NOMO-1 (cell line): ENCODE results near the gene TNNT2.
A peak's percentile ranks its signal among the peaks of the same experiment; 100 is the strongest.

Experiments
- DNase-seq, 2 experiments: peaks; one replicate each; lab custom pipeline; 2025; ENCODE audit not compliant: unreplicated experiment in 2 of 2; lab: John Stamatoyannopoulos, UW

Gene TNNT2

DNA sequence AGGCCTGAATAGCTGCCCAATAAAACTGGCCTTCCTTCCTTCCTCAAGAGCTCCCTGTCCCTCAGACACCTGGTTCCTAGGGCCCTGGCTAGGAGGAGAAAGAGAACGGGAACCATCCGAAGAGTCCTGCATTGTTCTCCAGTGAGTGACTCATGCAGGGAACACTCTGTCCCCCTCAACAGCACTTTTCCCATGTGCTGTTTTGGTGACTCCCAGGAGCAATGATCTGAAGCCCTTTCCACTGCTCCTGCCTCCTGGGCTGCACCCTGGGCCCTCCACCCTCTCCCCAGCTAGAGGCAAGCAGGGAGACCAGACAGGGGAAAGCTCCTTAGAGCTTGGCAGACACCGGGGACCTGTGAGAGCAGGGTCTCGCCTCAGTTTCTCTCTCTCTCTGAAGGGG is 18.9 kb downstream of the TNNT2 start:
- DNase-seq = no peak

DNA sequence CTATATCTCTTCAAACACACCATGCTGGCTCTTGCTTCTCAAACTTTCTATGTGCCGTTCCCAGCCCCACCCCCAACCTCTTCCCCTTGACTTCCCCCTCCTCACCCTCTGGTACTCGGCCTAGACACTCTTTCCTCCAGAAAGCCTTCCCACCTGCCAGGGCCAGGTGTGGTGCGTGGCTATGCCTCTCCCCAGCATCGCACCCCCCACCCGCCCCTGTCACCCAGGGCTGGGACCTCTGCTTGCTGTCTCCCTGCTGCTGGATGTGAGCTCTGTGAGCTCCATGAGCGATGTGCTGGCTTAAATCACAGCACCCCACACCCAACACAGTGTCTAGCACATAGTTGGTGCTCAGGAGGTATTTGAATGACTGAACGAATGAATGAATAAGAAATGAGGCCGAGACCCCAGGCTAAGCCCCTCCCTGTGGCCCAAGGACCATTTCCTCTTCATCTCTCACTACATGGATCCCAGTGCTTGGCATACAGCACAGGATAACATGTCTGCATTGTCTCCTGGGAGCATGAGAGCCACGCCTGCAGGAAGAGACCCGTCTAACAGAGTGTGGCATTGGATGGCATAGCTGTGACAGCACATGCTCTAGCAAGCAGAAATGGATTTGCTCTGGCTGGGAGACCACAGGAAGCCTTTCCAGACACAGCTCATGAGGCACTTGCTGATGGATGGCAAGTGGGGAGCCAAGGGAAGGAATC is 19.7 kb downstream of the TNNT2 start:
- DNase-seq = no peak

DNA sequence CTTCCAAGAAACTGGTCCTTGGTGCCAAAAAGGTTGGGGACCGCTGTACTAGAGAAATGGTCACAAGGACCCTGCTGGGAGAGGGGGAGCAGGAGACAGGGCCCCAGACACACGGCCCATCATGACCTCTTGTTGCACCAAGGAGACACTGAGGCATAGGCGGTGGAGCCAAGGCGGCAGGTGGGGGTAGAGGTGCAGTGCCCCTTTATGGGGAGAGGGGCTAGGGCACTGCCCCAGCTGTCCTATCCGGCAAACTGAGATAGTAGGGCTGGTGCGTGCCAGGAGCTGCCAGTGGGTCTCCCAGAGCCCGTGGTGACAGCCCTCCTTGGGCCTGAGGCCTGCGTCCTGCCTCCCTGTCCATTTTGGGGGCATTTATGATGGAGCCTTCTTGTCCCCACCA is 20.3 kb downstream of the TNNT2 start:
- DNase-seq = no peak

DNA sequence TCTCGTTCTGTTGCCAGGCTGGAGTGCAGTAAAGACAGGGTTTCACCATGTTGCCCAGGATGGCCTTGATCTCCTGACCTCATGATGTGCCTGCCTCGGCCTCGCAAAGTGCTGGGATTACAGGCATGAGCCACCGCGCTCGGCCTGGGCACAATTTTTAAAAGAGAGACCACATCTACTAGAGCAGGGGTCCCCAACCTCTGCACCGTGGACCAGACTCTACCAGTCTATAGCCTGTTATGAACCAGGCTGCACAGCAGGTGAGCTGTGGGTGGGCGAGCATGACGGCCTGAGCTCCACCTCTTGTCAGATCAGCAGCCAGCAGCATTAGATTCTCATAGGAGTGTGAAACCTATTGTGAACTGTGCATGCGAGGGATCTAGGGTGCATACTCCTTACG is 20.8 kb downstream of the TNNT2 start:
- no peak for DNase-seq

DNA sequence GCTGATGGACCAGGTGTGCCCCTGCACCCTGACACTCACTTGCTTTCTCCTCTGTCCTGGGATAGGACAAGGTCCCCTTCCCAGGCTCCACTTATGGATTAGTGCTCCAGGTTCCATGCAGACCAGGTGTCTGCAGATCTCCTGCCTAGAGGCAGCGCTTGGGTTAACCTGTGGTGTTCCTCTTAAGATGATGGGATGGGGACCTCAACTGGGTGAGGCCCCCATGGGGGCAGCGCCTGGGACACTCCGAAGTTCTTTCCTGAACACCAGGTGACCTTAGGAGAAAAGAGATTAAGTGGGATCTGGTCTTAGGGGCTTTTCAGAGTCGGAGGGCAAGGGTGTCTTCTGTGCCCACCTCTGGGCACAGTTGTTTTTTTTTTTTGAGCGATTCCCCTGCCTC is 21.2 kb downstream of the TNNT2 start:
- DNase-seq = no peak

DNA sequence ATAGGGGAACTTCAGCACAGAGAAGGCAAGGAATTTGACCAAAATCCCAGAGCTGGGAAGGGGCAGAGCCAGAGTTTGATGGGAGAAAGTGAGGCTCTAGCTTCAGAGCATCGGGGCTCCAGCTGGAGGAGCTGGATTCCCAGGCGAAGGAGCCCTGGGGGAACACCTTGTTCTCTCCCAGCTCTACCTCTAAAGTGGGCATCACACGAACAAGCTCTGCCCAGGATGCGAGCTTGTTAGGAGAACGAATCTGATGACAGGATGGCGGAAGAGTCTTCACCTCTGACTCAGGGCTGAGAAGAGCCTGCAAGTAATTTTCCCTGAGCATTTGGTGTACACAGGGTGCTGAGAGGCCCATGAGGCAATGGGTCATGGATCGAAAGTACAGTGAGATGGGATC is 22.0 kb downstream of the TNNT2 start:
- no peak for DNase-seq

DNA sequence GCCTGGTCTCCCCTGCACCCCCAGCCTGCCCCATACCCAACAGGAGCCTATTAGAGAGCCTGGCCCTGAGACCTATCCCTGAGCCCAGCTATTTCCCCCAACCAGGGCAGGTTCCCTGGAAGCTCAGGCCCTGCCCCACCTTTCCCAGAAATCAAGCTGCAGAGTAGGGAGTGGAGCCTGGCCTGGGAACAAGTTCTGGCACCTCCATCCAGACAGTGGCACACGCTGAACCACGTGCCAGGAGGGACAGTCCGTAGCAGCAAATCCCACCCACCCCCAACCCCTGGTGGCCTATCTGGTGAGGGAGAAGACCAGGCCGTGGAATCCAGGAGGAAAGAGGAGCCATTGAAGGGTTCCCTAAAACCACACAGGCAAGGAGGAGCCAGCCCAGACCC is 22.6 kb downstream of the TNNT2 start:
- DNase-seq = no peak

DNA sequence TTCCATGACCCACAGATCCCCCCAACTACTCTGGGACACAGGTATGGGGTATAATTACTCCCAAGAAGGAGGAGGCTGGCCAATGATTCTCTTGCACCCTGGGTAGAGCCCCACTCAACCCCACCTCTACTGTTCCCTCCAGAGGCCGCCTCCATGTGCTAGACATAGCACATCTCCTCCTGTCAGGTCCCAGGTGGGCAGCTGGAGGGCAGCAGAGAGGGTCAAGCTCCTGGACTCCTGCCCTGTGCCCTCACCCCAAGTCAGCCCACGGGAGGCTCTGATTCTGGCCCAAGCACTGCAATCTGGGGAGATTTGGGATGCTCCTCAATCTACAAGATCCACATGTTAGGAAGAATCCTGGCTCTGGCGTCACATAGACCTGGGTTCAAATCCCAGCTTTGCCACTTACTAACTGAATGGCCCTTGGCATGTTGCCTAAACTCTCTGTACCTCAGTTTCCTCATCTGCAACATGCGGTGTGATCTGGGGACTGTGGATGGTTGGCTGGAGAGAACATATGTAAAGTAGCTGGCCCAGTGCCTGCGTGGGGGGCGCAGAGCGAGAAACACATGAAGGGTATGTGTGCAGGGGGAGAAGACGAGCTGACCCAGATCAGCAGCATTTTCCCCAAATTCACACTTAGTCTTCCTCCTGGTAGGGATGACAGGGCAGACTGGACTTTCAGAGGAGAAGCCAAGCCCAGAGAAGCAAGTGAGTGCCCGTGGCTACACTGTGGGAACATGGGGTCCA is 23.2 kb downstream of the TNNT2 start:
- DNase-seq = no peak

DNA sequence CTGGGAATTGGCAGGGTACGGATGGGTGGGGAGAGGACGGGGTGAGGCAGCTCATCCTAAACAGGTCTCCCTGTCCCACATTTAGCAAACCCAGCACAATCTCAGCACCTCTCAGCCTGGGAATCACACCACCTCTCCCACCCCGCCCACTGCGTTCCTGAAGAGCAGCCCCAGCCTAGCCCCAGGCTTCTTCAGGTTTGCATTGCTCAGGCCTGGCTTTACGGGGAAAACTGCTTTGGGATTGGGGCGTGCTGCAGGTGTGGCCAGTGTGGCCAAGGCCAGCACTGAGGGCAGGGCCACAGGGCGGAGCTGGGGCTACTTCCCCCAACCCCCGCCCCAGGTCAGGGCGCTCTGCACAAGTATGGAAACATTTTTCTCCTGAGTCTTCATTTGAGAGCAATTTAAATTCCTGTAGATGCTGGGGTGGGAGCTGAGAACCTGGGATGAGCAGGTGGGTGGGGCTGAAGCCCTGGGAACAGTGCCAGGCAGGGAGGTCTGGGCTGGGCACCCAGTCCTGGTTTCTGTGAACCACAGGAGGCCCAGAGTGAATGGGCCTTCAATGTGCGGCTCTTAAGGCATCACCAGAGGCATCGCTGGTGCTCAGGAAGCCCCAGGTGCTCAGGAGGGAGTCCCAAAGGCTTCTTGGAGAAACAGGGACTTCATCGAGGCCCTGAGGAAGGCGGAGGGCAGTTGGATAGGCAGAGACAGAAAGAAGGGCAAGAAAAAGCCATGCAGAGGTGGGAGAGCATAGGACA is 24.1 kb downstream of the TNNT2 start:
- DNase-seq = no peak

DNA sequence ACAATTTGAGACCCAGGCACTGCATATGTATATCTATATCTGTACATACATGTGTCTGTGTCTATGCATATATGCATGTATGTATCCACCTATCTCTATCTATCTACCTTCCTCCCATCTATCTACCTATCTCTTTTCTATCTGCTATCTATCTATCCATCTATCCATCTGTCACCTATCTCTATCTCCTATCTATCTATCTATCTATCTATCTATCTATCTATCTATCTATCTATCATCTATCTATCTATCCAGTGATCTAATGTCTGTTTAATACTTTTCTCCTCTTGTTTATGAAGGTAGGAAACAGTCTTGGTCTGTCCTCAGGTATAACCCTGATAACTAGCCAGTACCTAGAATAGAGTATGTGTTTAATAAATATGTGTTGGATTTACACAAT is 25.9 kb downstream of the TNNT2 start:
- DNase-seq = no peak

DNA sequence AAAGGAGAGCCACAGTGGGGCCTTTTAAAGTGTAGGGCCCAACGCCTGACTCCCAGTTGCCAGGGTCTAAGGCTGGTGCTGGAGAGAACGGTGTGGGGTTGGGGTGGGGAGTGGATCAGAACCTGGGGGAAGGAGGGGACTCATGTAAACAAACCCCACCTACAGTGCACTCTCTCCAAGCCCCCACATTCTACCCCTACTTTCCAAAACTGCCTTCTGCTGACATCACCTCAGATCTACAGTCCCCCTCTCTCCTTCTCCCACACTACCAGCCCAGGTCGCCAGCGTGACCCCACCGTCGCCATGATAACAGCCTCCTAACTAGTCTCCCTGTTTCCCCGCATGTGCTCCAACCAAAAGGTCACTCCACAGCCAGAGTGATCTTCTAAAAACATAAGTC is 26.6 kb downstream of the TNNT2 start:
- no peak for DNase-seq

DNA sequence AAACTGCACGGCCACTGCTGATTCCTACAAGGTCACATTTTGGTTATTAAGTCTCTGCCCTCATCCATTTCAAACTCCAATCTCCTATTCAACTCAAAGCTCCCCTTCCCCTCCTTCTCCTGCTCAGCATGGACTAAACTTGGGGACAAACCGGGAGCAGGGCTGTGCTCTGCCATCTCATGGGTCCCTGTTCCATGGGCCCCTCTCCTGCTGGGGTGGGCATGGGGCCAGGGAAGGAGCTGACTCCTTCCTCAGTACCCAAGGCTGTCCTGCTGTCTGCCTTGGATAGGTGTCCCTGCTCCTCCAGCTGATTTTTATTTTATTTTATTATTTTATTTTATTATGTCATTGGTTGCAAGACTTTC is 27.1 kb downstream of the TNNT2 start:
- no peak for DNase-seq

DNA sequence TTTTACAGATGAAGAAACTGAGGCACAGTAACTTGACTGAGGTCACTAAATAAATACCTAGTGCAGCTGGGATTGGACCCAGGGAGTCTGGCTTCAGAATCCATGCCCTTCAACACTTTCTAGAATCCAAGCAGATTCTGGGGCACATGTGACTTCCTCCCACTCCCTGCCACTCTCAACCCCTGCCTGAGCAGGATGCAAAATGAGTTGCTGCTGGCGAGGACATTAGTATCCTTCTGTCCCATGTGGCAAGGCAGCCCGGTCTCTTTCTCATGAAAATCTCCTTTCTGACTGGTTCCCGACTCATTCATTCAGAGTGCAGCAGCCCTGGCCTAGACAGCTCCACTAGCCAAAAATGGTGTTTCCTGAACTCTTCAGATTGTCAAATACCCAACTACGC is 28.4 kb downstream of the TNNT2 start:
- no peak for DNase-seq

DNA sequence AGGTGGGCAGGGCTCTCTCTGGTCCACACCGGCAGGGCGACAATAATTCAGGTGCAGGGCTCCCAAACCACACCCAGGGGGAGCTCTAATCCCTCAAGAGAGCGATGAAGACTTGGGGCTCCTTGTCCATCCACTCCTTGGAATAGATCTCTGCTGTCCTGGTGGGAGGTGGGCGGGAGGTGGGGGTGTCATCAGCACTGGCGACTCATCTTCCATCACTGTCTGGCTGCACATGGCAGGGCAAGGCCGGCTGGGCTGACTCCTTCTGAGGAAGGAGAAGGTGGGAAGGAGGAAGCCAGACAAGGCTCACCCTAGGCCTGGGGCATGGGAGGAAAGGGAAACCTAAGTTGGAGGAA is 29.3 kb downstream of the TNNT2 start:
- peak in 1 of 2 experiments; percentile 20 for DNase-seq

DNA sequence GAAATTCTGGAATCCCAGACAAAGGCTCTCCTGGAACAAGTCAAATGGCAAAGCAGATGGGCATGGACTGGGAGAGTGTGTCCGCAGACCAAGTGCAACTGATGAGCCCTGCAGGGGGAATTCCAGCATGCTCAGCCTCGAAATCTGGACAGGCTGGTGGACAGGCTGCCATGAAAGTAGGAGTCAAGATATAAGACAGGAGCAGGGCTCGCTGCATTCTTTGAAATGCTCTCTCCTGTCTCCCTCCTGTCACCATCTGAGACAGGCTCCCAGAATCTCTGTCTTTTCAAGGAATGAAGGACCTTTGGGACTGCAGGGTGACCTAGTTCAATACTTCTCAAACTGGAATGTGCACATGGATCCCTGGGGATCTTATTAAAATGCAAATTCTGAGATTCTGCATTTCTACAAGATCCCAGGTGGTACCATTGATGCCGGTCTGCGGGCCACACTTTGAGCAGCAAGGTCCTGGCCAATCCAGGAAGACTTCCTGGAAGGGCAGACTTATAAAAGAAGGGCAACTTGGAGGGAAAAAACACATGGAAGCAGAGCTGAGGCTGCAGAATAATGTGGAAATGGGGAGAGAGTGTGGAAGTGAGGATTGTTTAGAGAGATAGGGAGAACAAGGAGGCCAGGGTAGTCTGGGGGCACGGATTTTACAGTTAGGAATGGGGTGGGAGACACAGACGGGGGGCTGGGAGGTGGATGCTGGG is 29.8 kb downstream of the TNNT2 start:
- no peak for DNase-seq

DNA sequence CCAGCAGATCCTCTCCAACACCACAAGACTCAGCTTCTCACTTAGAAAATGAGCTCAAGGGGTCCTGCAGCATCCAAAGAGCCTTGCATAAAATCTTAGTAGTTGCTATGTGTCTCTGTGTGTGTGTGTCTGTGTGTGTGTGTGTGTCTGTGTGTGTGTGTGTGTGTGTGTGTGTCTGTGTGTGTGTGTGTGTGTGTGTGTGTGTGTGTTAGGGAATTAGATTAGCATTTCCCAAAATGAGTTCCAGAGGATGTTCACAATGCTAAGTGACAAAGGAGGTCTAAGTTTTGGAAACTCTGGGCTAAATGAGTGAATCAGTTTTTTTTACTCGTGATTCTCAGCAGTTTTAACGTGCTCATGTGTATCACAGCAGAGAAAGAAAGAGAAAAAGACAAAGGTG is 30.5 kb downstream of the TNNT2 start:
- no peak for DNase-seq

DNA sequence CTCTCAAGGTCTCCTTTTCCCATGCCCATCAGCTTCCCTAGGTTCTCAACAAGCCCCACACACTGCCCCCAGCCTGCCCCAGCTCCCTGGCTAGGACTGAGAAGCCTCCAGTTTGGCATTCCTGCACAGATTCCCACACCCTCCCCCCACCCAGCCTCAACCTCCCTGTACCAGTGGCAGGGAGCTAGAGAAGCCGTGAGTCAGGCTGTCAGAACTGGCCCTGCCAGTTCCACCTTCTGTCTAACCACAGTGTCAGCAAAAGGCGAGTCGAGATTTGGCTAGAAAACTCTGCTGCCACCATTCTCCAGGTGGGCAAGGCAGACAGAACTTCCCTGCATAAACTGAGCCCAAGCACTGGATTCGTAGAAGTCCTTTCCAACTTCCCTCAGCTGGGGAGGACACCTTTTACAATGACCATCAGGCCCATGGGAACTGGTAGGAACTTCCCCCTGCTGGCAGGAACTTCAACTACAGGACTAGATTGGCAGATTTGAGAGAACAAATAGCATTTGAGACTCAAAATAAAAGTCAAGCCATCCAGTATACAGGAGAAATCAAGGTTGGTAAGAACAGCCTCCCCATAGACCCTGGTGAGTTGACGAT is 31.0 kb downstream of the TNNT2 start:
- no peak for DNase-seq

DNA sequence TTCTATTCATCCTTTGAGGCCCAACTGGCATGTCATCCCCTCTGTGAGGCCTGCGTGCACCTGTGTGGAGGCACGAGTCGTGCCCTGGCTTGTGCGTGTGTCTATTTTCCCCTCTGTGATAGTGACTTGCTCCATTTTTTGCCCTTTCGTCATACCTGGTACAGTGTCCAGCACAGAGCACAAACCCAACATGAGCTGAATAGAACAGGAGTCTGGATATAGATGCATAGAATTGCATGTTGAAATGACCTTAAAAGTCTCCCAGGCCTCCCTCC is 32.5 kb downstream of the TNNT2 start:
- DNase-seq = no peak

DNA sequence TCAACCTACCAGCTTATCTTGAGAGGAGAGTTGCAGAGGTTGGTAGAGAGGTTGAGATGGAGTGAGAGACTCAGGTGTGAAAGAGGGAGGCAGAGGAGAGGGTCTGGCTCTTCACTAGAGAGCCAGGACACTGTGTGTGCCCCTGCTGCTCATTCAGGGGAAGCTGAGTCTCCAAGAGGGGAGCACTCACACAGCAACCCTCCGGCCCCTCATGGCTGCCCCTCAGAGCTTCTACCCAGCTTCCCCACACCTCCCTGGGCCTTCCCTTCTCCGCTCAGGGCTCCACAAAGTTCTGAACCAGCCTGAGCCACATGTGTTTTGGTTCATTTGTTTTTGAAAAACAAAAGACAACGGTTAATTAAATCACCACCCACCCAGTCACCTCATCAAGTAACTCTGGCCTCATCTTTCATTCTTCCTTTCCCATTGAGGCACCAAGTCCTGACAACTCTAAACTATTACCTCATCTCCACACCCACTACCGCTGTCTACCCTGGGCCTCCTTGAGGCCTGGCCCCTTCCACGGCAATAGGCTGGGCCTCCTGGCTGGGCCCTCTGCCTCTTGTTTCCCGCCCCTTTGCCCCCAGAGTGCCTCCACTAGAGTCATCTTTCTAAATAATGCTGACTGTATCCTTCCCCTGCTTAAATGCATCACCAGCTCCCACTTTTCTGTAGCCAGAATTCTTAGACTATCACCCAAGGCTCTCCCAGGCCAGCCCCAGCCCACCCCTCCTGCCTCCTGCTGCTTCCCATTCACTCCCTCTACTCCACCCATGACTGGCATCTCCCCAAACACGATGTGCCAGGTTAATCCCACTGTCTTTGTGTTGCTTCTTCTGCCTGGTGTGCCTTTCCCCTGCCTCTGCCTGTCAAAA is 33.0 kb downstream of the TNNT2 start:
- no peak for DNase-seq

DNA sequence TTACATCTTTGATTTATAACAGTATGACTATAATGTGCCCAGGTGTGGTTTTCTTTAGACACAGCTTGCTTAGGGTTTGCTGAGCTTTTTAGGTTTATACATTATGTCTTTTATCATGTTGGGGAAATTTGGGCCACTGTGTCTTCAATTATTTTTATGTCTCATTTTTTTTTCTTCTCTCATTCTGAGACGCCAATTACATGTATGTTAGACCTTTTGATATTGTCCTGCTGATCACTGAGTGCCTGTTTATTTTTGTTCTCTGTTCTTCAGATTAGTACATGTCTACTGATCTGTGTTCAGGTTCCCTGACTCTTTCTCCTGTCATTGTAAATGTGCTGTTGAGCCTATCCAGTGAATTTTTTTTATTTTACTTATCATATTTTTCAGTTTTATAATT is 36.1 kb downstream of the TNNT2 start:
- DNase-seq = no peak
